Jurkat, Clone E6-1 (cell line): Measurements from ENCODE around the gene SLC22A24. TPM values are rescaled to one million over a fixed set of nuclear protein-coding genes. Genes with fewer than 3 reads are reported as not detected.
"Not testable (repeated sequence)": the region's sequence is repeated elsewhere in the genome, so short reads cannot be mapped to it uniquely, and the experiment has no call there.

Experiments used
- DNase-seq: peaks from one replicate; pipeline ENCODE4 v3.0.0-alpha.2; 2011; ENCODE audit warnings: low read depth, low spot score
- H3K4me3 ChIP-seq: 2 replicates; pipeline ENCODE4 v1.5.1; 2011; ENCODE audit warnings: mild to moderate bottlenecking, low read length, control low read depth, moderate library complexity
- polyA plus RNA-seq: library from polyadenylated mRNA; unstranded; fragments of >200 nt; gene quantifications from one replicate; pipeline ENCODE4 v1.2.1, GENCODE V29; 2012; ENCODE audit warnings: missing spikeins; ENCODE audit not compliant: insufficient read length, insufficient read depth

The SLC22A24 gene, protein sequence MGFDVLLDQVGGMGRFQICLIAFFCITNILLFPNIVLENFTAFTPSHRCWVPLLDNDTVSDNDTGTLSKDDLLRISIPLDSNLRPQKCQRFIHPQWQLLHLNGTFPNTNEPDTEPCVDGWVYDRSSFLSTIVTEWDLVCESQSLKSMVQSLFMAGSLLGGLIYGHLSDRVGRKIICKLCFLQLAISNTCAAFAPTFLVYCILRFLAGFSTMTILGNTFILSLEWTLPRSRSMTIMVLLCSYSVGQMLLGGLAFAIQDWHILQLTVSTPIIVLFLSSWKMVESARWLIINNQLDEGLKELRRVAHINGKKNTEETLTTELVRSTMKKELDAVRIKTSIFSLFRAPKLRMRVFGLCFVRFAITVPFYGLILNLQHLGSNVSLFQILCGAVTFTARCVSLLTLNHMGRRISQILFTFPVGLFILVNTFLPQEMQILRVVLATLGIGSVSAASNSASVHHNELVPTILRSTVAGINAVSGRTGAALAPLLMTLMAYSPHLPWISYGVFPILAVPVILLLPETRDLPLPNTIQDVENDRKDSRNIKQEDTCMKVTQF
- not detected for polyA plus RNA-seq

DNA sequence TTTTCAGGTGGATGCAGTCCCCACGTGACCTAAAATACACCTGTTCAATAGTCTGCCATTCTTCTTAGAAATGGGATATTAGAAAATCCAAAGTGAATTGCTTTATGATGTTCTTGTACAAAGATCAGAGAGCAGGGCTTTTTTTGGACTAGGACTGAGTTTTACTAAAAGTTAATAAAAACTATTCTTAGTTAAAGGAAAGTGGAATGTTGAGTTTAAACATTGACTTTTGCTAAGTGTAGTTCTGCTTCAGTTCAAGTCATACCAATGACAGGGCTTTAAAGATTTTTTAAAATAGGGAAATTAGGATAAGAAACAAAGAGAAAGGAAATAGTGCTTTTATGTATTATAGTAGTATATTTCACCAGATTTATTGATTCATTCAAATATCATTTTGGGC, at the start of gene SLC22A24:
SLC22A24 (minus strand) TSS at position 101 of the 400 bp plus-strand sequence. CDS start 442 bp downstream, outside the sequence.
- H3K4me3 ChIP-seq, result no peak within 1 kb of the TSS
- DNase-seq, result no peak

DNA sequence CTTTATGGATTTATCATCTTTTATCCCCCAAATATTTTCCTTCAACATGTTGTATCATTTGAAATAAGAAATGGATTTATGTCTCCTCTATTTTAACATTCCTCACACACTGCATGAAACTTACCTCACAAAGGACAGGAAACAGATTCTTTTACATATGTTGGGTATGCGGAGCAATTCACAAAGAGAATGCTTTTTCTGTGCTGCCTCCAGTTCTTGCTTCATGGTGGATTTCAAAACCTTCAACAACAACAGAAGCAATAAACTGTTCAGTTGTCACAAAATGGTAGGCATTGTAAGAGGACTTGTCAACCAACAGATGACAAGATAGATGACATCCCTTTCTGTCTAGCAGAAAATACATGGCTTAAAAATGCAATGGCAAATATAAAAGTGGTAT, 36.5 kb upstream of the SLC22A24 start:
- DNase-seq, result no peak
- no peak overlapping the region for H3K4me3 ChIP-seq

GRCh38 chr11:63179432-63180041, 35.5 kb upstream of the SLC22A24 start:
- H3K4me3 ChIP-seq, result no peak overlapping the region
- no peak for DNase-seq

- no peak for DNase-seq
- H3K4me3 ChIP-seq, result no peak overlapping the region
Measured at GRCh38 chr11:63177872-63178271, 33.9 kb upstream of the SLC22A24 start.

DNA sequence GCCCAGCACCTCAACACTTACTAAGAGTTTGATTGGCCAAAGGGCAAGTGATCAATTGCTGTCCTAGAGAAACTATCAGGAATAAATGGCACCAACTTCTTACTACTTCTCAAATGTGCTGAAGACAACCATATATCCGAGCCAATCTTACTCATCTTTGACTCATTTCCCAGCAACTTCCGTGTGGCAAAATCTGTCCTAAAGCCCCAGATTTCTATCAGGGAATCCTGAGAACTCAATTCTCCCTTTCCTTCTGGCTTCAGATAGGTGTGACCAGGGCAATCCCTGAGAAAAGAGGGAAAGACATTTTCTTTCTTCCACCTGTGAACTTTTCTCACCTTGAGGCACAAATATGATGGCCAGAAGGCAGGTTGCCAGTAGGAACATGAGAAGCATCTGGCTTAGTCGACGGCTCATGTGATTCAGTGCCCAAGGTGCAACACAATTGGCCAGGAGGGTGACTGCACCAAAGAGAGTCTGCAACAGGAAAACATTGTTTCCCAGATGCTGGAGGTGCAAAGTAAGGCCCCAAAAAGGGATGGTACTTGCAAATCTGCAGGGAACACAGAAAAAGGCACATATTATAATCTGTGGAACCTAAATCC, 21.8 kb upstream of the SLC22A24 start:
- DNase-seq, result no peak
- H3K4me3 ChIP-seq, result no peak overlapping the region

DNA sequence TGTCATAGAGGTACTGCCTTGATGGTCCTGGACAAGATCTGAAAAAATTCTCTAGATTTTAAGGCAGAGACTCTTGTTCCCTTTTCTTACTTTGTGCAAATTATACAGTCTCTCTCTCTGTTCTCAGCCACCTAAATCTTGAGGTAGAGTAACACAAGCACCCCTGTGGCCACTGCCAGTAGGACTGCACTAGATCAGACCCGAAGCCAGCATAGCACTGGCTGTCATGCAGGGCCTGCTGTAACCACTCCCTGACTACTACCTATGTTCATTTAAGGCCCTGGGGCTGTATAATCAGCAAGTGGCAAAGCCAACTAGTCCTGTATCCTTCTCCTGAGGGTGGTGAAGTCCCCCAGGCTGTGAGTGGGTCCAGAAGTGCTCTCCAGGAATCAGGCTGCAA, 11.8 kb upstream of the SLC22A24 start:
- no peak overlapping the region for H3K4me3 ChIP-seq
- no peak for DNase-seq

- no peak for DNase-seq
- H3K4me3 ChIP-seq, result no peak overlapping the region
Measured at GRCh38 chr11:63146581-63146980, 2.6 kb upstream of the SLC22A24 start.

- no peak for DNase-seq
- H3K4me3 ChIP-seq, result no peak overlapping the region
Measured at GRCh38 chr11:63142459-63142858, 1.6 kb downstream of the SLC22A24 start.

DNA sequence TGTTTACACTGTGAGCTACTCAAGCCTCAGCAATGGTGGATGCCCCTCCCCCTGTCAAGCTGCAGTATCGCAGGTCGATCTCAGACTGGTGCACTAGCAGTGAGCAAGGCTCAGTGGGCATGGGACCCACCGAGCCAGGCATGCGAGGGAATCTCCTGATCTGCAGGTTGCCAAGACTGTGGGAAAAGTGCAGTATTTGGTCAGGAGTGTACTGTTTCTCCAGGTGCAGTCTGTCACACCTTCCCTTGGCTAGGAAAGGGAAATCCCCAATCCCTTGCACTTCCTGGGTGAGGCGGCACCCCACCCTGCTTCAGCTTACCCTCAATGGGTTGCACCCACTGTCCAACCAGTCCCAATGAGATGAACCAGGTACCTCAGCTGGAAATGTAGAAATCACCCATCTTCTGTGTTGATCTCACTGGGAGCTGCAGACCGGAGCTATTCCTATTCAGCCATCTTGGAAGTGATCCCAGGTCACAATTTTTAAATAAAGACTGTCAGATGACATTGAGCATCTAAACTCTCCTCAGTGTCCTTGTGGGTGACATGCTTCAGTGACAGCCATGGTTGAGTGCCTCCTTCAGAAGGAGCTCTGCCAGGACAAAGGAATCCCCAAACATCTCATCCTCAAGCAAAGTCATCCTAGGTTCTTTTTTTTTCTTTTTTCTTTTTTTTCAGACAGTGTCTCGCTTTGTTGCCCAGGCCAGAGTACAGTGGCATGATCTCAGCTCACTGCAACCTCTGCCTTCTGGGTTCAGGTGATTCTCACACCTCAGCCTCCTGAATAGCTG, 10.8 kb downstream of the SLC22A24 start:
- DNase-seq, result no peak
- no peak overlapping the region for H3K4me3 ChIP-seq

GRCh38 chr11:63099555-63099954, 44.5 kb downstream of the SLC22A24 start:
- no peak overlapping the region for H3K4me3 ChIP-seq
- no peak for DNase-seq

- DNase-seq, result no peak
- no peak overlapping the region for H3K4me3 ChIP-seq
Measured at GRCh38 chr11:63080682-63081081, 63.3 kb downstream of the SLC22A24 start.

DNA sequence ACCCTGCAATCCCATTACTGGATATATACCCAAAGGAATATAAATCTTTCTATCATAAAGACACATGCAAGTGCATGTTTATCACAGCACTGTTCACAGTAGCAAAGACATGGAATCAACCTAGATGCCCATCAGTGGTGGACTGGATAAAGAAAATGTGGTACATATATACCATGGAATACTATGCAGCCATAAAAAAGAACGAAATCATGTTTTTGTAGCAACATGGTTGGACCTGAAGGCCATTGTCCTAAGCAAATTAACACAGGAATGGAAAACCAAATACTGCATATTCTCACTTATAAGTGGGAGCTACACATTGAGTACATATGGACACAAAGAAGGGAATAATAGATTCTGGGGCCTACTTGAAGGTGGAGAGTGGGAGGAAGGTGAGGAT, 97.8 kb downstream of the SLC22A24 start:
- H3K4me3 ChIP-seq, DNase-seq: not testable (repeated sequence)

DNA sequence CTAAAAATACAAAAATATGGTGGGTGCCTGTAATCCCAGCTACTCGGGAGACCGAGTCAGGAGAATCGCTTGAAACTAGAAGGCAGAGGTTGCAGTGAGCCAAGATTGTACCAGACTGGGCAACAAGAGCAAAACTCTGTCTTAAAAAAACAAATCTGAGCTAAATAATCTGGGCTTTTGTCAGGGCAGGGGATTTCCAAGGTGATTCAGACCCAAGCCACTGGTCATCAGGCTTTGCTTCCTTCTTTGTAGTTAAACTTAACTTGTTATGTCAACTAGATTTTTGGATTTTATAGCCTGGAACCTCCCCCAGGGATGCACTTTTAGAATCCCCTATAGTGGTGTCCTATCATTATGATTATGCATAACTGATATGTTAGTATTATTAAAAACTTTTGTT, 101.4 kb downstream of the SLC22A24 start:
- no peak for DNase-seq
- H3K4me3 ChIP-seq, result no peak overlapping the region

DNA sequence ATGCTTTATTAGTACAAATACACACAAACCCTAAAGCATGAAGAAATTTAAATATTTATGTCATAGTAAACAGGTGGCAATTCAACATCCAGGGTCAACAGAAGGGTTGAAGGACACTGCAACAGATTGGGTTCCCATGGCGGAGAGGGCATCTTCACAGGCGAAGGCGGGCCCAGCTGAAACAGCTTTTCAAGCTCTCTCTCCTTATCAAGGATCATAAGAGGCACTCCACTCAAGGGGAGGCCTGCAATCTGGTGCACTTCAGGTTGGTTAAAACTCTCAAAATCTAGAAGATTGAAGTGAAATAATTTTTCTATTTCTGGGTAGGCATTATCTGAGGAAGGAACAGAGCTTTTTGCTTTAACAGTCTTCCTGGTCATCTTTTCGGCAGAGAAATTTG, 111.6 kb downstream of the SLC22A24 start:
- no peak overlapping the region for H3K4me3 ChIP-seq
- DNase-seq, result no peak
